HG03442 (cell line): ENCODE results near the gene PDXP.
"Not testable (repeated sequence)": the region's sequence is repeated elsewhere in the genome, so short reads cannot be mapped to it uniquely, and the experiment has no call there.

Experiments
- ATAC-seq: cut with Tn5 transposase; IDR thresholded peaks from one replicate; pipeline ENCODE4 v1.9.1; 2021; ENCODE audit warnings: mild to moderate bottlenecking, moderate library complexity; ENCODE audit not compliant: unreplicated experiment

Gene PDXP

DNA sequence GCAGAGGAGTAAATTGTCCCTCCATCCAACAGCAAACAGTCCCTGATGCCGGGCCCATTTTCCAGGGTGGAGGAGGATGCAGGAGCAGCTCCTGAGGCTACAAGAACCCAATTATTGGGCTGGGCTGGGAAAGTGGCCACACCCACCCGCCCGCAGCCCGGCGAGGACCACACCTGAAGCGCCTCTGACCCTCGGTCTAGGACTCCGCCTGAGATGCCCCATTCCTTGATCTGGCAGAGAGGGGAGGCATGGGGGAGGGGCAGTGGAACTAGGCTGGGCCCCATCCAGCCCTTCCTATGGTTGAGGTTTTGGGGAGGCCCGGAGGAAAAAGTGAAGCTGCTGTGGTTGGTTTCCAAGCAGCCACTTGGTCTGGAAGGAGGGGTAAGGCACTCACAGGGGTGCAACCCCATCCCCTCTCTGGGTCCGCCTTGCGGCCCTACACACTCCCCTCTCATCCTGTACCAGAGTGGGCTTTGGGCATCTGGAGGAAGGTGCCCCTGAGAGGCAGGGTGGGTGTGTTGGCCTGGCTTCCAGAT lies 14.5 kb downstream of the PDXP start:
- no peak for ATAC-seq

DNA sequence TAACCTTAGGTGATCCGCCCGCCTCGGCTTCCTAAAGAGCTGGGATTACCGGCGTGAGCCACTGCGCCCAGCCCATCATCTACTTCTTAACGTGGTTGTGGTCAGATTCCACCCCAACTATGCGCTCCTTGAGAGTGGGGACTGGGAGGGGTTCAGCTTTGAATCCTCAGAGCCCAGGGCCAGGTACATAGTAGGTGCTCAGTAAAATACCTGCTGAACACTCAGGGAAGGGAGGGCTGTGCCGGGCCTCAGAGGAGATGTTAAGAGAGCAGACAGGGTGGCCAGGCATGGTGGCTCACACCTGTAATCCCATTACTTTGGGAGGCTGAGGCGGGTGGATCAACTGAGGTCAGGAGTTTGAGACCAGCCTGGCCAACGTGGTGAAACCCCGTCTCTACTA lies 15.7 kb downstream of the PDXP start:
- no peak for ATAC-seq

DNA sequence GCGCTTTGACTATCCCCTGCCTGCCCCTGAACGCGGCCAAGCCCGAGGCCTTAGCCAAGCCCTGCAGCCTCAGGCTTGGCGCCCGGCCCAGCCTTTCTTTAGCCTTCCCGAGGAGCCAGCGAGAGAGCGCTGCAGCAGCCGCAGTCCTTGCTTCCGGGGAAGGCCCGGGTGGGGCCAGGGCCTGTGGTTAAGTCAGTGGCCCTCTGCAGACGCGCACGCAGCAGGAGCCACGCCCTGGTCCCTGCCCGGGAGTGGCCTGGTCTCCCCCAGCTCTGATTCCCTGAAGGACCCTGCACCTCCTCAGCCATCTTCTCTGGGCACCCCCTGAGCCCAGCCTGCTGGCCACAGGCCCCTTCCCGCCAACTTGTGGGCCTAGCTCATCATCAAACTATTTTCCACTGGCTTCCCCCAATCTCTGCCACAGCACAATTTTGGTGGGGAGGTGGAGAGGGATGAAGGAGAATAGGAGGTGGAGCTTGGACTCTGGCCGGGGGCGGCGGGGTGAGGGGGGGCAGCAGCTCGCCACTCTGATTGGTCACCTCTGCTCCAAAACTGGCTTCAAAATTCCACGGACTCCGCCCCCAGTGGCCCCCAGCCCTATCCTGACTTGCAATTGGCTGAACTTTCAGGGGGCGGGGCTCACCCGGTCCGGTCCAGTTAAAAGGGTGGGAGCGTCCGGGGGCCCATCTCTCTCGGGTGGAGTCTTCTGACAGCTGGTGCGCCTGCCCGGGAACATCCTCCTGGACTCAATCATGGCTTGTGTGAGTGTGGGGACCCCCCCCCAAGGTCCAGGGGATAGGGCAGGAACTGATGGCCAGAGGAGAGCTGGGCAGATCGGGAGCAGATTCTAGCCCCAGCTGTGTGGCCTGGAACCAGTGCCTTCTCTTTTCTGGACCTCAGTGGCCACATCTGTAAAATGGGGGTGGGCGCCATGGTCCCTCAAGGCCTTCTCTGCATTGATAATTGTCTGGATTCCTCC lies 16.7 kb downstream of the PDXP start, which contains the start of gene LGALS1:
Gene LGALS1, plus strand, starts transcription at position 686 of the 979 bp plus-strand sequence. Its CDS starts 67 bp downstream, at position 753.
- ATAC-seq, result peak; percentile 42

DNA sequence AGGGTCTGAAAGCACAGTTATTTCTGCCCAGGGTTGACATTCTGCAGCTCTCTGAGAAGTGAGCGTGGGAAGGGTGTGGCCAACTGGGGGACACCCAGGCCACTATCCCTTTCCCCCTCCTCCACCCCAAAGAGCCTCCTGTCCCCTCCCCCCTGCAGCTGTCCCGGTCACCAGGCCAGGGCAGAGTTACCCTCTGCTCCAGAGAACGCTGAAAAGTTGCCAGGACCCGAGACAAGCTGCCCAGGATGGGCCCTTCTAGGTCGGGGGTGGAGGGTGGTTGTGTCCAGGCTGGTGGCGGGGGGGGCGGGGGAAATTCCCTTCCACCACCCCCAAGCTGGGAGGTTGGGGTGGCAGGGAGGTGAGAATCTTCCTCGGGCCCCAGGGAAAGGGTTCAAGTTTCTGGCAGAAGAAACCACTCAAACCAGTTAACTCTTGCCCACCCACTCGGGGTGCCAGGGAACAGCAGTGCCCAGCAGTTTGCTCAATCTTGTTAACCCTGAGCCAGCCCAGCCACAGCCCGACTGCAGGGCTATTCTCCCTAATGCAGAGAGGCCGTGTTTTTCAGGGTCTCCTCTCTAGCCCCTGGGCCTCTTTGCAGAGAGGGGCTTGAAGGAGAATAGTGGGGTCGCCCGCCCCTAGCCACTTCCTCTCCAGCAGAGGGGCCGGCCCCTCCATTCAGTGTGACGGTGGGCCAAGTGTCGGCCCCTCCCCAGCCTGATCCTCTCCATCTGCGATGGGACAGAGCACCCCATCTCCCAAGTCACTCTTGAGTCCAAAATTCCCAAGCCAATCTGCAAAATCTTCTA lies 17.6 kb downstream of the PDXP start:
- ATAC-seq, result no peak

DNA sequence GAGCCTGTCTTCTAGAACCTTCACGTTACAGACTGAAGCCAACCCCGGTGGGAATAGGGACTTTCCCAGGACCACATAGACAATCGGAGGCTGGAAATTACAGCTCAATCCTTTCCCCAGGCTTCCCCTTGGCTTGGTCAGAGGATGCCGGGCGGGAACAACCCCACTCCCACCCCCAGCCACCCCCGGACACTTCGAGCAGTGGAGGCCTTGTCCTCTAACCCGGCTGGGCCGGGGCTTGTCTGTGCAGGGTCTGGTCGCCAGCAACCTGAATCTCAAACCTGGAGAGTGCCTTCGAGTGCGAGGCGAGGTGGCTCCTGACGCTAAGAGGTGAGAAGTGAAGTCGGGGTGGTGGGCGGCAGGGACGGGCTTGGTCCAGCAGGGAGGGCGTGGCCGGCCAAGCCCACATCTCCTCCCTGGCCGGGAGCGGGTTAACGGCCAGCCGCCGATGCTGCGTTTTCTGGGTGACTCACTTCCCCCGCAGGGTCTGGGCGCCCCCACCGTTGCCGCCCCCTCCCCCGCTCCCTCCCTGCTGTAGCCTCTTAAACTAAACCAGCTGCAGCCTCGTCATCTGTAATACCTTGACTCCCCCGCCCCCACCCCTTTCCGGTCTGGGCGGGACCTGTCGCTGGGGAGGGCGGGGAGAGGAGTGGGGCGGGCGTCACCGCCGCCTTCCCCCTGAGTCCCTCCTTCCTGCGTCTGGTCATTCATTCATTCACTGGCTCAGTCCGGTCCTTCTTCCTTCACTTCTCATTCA lies 18.4 kb downstream of the PDXP start:
- ATAC-seq, result peak; percentile 46

DNA sequence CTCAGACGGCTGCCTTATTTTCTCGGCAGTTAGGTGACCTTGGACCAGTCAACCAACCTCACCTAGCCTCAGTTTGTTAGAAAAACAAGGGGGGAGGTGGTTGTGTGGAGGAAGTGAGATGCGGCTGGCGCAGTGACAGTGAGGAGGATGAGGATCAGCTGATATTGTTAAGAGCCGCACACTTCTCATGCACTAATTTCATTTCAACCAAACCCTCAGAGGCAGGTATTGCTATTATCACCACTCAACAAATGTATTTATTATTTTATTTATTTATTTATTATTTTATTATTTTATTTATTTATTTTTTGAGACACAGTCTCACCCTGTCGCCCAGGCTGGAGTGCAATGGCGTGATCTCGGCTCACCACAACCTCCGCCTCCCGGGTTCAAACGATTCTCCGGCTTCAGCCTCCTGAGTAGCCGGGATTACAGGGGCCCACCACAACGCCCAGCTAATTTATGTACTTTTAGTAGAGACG lies 19.0 kb downstream of the PDXP start:
- peak; percentile 9 for ATAC-seq

DNA sequence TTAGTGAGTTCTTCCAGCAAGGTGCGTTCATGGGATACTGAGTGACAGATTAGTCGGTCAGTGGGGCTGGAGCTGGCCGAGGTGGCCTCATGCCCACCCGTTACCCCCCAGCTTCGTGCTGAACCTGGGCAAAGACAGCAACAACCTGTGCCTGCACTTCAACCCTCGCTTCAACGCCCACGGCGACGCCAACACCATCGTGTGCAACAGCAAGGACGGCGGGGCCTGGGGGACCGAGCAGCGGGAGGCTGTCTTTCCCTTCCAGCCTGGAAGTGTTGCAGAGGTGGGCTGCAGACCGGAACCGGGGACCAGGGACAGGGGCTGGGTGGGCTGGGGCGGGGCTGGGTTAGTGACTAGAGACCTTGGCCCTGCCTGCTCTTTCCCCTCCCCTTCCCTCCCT lies 19.8 kb downstream of the PDXP start:
- no peak for ATAC-seq

DNA sequence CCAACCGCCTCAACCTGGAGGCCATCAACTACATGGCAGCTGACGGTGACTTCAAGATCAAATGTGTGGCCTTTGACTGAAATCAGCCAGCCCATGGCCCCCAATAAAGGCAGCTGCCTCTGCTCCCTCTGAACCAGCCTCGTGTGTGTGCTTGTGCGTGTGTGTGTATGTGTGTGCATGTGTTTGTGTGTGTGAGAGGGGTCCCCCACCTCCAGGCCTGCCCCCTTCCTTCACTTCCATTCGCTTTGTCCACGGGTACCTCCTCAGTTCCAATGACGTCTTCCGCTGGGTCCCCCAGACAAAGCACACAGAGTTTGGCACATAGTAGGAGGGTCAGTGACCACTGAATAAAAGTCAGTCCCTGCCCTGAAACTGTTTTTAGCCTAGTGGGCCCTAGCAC lies 21.1 kb downstream of the PDXP start:
- no peak for ATAC-seq

DNA sequence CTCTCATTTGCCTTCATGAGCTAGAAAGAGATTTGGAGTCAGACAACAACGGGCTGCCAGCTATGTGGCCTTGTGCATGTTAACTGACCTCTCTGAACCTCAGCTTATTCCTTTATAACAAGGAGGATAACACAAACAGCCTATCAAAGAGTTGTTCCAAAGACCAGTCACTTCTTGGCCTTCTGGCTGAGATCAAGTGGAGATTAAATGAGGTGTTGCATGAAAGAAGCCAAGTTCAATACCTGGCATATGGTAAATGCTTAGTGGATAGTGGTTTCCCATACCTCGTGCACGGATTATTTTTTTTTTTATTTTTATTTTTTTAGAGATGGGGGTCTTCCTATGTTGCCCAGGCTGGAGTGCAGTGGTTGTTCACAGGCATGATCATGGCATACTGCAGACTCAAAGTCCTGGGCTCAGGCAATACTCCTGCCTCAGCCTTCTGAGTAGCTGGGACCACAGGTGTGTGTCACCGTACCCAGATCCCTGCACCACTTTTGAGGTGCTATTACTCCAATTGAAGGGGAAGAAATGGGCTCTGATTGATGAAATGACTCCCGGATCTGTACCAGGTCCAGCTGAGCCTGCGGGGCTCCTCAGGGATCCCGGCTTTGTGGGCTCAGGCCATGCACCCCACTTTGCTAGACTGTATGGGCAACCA lies 21.8 kb downstream of the PDXP start:
- no peak for ATAC-seq

DNA sequence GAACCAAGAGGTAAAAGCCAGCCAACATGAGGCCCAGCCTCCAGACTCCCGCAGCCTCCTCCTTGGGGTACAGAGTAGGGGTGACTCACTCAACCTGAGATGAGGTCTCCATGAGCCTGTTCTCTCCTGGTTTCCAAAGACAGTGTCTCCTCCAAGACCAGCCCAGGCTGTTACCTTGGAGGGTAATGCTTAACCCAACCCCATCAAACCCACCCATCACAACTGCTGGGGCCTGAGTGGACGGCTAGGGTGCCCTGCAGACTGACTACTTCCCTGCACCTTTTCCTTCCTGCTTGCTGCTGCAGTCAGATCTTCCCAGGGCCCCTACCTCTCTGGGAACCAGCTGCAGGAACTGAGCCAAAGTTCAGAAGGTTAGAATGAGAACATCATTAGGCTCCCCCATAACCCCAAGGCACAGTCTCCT lies 22.5 kb downstream of the PDXP start:
- ATAC-seq, result no peak

DNA sequence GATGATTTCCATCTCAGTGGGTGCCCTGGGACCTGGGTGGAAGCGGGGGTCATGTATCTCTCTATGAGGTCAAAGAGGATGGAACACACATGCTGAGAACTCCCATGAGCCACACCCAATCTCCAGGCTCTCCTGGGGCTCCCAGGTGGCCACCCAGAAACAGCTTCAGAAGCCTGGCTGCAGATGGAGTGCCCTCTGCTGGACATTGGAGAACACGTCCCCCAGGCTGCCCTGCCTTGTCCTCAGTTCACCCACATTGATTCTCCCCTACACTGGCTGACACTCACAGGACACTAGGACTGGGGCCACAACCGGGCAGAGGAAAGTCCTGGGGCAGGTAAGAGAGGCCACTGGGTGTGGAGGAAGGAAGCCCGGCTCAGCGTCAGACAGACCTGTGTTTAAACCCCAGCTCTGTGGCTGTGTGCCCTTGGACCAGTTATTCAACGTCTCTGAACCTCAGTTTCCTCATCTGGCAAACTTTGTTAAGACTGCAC lies 23.1 kb downstream of the PDXP start:
- no peak for ATAC-seq

DNA sequence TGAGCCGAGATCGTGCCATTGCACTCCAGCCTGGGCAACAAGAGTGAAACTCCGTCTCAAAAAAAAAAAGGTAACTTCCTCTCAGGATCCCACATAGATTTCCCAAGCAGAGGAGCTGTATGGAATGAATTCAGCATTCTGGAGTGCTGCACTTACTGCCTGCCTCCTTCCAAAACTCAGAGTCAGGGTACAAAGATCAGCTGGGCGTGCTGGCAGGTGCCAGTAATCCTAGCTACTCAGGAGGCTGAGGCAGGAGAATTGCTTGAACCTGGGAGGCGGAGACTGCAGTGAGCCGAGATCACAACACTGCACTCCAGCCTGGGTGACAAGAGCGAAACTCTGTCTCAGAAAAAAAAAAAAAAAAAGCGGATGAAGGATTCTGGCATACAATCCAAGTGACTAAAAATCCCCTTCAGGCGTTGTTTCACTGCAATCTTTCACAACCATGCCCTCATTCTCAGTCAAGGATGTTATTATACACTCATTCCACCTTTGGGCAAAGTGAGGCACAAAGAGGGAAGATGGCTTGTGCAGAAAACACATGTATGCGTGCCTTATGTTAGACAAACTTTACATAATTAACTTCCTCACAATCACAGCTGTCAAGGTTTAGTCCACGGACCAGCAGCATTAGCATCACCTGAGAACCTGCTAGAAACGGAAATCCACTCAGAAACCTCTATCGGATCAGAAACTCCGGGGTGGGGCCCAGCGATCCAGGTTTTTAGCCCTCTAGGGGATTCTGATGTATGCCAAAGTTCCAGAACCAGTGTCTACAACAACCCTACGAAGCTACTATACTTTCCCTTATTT lies 26.5 kb downstream of the PDXP start:
- no peak for ATAC-seq

DNA sequence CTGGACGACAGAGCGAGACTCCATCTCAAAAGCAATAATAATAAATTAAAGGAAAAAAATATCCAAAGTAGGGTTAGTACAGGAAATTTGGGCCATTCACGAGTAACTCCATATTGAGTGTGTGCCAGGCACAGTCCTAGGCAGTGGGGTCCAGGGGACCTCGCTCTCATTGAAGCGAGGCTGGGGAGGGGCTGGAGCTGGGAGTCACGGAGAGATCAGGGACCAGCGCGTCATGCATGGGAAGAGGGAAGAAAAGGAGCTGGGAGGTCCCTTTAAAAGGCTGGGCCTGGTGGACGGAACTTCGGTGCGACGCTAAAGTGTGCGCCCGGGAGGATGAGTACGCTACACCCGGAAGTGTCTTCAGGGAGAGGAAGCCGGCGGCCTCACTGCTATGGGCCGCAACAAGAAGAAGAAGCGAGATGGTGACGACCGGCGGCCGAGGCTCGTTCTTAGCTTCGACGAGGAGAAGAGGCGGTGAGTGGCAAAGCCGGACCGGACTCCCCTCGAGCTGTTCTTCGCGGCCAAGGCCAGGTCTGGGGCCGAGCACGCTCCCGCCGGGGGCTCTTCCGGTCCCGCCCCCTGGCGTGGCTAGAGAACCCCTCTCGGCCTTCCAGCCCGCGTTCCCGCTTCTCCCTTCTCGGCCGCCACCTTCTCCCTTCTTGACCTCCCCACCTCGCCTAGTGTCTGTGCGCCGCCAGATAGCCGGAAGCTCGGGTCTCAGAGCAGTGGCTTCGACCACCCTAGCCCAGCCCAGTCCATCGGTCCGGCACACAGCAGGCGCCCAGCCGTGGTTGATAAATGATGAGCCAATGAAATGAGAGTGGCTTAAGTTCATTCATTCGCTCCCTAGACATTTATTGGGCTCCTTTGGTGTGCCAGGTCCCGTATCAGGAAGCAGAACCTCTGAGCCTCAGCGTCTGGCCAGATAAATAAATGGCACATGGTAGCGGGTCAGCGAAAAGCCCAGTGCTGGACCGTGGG lies 27.8 kb downstream of the PDXP start, which contains the start of gene NOL12:
Gene NOL12, plus strand, starts transcription at position 342 of the 981 bp plus-strand sequence. Its CDS starts 50 bp downstream, at position 392.
- peak; percentile 72 for ATAC-seq

DNA sequence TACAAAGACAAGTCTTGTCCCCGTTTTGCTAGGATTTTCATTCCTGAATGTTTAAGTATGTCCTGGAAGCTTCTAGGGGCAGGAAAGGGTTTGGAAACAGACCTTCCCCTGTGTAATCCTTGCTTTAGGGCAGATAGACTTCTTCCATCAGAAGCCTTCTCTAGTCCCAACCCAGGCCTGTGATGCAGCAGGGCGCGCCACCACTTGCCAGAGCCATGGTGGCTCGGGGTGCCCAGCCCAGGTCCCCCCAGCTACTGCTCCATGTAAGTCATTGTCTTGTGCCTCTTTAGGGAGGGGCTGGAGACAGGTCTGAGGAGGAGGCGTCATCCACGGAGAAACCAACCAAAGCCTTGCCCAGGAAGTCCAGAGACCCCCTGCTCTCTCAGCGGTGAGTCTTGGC lies 31.9 kb downstream of the PDXP start:
- ATAC-seq, result no peak

DNA sequence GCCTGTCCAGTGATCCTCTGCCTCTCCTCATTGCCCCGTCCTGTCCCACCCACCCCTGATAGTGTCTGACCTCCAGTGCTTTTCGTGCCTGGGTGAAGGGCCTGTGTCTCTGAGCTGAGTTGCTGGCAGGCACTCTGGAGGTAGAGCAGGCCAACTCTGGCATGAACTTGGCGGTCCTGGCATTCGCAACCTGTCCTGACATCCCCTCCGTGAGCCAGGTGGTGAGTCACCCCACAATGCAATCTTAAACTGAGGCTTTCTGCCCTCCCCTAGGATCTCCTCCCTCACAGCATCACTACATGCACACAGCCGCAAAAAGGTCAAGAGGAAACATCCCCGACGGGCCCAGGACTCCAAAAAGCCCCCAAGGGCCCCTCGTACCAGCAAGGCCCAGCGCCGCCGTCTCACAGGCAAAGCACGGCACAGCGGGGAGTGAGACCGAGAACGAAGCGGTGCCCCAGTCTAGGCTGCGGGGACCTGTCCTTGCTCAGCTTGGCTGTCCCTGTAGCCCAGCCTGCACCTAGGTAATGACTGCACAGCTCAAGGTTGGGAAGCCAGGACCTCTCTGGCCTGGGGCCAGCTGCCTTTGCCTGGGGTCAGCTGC lies 32.5 kb downstream of the PDXP start:
- ATAC-seq, result no peak

DNA sequence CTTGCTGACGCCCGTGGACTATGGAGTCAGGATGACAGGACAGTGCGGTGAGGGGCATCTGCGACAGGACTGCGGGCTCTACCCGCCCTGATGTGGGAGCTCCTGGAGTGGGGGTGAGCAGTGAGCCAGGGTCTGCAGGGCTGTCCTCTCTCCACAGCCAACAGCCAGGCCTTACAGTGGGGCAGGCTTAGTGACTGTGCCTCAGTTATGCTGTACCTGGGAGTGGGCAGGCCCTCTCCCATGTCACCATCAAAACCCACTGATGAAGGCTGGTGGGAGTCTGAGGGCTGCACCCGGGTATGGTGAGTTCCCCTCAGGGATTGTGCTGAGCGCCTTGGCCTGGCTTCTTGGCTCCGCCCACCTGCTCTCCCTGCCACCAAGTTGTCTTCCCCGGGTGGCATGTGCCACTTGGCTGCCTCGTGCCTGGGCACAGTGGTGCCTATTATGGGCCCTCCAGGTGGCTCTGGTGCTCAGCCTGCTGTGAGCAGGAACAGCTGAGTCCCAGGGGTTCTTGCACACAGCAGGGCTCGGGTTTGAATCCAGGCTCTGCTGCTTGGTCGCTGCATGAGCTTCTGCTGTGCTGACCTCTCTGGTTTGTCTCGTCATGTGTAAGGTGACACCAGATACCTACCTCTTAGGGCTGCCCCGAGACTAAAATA lies 34.2 kb downstream of the PDXP start:
- ATAC-seq, result no peak

DNA sequence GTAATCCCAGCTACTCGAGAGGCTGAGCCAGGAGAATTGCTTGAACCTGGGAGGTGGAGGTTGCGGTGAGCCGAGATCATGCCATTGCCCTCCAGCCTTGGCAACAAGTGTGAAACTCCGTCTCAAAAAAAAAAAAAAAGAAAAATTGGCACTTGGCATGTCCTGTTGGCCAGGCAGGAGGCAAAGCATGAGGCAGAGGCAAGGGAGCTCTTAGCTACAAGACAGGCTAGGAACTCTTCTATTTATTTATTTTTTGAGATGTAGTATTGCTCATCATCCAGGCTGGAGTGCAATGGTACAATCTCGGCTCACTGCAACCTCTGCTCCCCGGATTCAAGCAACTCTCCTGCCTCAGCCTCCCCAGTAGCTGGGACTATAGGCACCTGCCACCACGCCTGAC lies 35.6 kb downstream of the PDXP start:
- not testable (repeated sequence) for ATAC-seq
